Adipocyte (in vitro differentiated cells): ENCODE data around the gene PPP1R14C.

ENCODE experiments used
- DNase-seq: peaks from one replicate; pipeline ENCODE4 v3.0.0-alpha.2; 2015; ENCODE audit warnings: low read depth
- H3K27me3 ChIP-seq: replicated peaks from 2 replicates; pipeline ENCODE4 v1.7.0; 2013; ENCODE audit warnings: mild to moderate bottlenecking, low read length, moderate library complexity; ENCODE audit not compliant: control insufficient read depth, insufficient read depth
- H3K36me3 ChIP-seq: 2 replicates; pipeline ENCODE4 v1.7.0; 2013; ENCODE audit warnings: low read length, mild to moderate bottlenecking, moderate library complexity; ENCODE audit not compliant: control insufficient read depth, insufficient read depth, severe bottlenecking
- H3K4me1 ChIP-seq: 2 replicates; pipeline ENCODE4 v1.7.0; 2013; ENCODE audit warnings: mild to moderate bottlenecking, low read length, moderate library complexity; ENCODE audit not compliant: control insufficient read depth, insufficient read depth
- H3K4me3 ChIP-seq: 2 replicates; pipeline ENCODE4 v1.7.0; 2013; ENCODE audit warnings: mild to moderate bottlenecking, low read length, moderate library complexity
- H3K9ac ChIP-seq: 2 replicates; pipeline ENCODE4 v1.7.0; 2013; ENCODE audit warnings: mild to moderate bottlenecking, low read length, moderate library complexity
- H3K9me3 ChIP-seq: 2 replicates; pipeline ENCODE4 v1.7.0; 2013; ENCODE audit warnings: mild to moderate bottlenecking, low read length, moderate library complexity; ENCODE audit not compliant: control insufficient read depth

PPP1R14C gene

GRCh38 chr6:150142670-150143515, at the start of gene PPP1R14C:
TSS of gene PPP1R14C (plus strand) at chr6:150143044. CDS start at chr6:150143193, 149 bp downstream.
- H3K36me3 ChIP-seq: no peaks in the 10 kb centered on the region
- H3K4me3 ChIP-seq: peak within 1 kb of the TSS; percentile 76
- peak; percentile 74 for DNase-seq
- H3K9ac ChIP-seq: peak within 1 kb of the TSS; percentile 41
- H3K9me3 ChIP-seq: no peaks in the 10 kb centered on the region
- peaks cover 37% of the 10 kb centered on the region for H3K27me3 ChIP-seq
- H3K4me1 ChIP-seq: peaks cover 10% of the 10 kb centered on the region

GRCh38 chr6:150093397-150093796, 49.4 kb upstream of the PPP1R14C start:
- no peak for DNase-seq
- Histone ChIP-seq H3K9me3 (no peaks in the 10 kb centered on the region), H3K4me3 (no peak overlapping the region), H3K27me3 (peaks cover 70% of the 10 kb centered on the region), H3K4me1 (no peaks in the 10 kb centered on the region), H3K9ac (no peak overlapping the region), H3K36me3 (no peaks in the 10 kb centered on the region)

- H3K4me1 ChIP-seq: no peaks in the 10 kb centered on the region
- peaks cover 5% of the 10 kb centered on the region for H3K9me3 ChIP-seq
- no peak overlapping the region for H3K9ac ChIP-seq
- no peak for DNase-seq
- H3K27me3 ChIP-seq: peaks cover 54% of the 10 kb centered on the region
- H3K36me3 ChIP-seq: no peaks in the 10 kb centered on the region
- no peak overlapping the region for H3K4me3 ChIP-seq
These were observed 44.7 kb upstream of the PPP1R14C start for GRCh38 chr6:150098155-150098554.

- Histone ChIP-seq H3K4me1 (no peaks in the 10 kb centered on the region), H3K27me3 (peaks cover 44% of the 10 kb centered on the region), H3K4me3 (no peak overlapping the region), H3K9ac (no peak overlapping the region), H3K9me3 (peaks cover 5% of the 10 kb centered on the region), H3K36me3 (no peaks in the 10 kb centered on the region)
- DNase-seq: no peak
These were observed 43.3 kb upstream of the PPP1R14C start for GRCh38 chr6:150099546-150099945.

GRCh38 chr6:150099953-150100352, 42.9 kb upstream of the PPP1R14C start:
- Histone ChIP-seq H3K9me3 (peaks cover 5% of the 10 kb centered on the region), H3K9ac (no peak overlapping the region), H3K27me3 (peaks cover 40% of the 10 kb centered on the region), H3K4me3 (no peak overlapping the region), H3K4me1 (no peaks in the 10 kb centered on the region), H3K36me3 (no peaks in the 10 kb centered on the region)
- DNase-seq: no peak

- DNase-seq: no peak
- Histone ChIP-seq H3K27me3 (peaks cover 34% of the 10 kb centered on the region), H3K4me3 (no peak overlapping the region), H3K9me3 (peaks cover 5% of the 10 kb centered on the region), H3K9ac (no peak overlapping the region), H3K4me1 (no peaks in the 10 kb centered on the region), H3K36me3 (no peaks in the 10 kb centered on the region)
These were observed 42.1 kb upstream of the PPP1R14C start for GRCh38 chr6:150100745-150101144.

GRCh38 chr6:150102750-150103270, 40.0 kb upstream of the PPP1R14C start:
- peaks cover 21% of the 10 kb centered on the region for H3K27me3 ChIP-seq
- H3K4me1 ChIP-seq: no peaks in the 10 kb centered on the region
- H3K9me3 ChIP-seq: peaks cover 8% of the 10 kb centered on the region
- no peak overlapping the region for H3K9ac ChIP-seq
- no peak overlapping the region for H3K4me3 ChIP-seq
- DNase-seq: no peak
- no peaks in the 10 kb centered on the region for H3K36me3 ChIP-seq

- H3K27me3 ChIP-seq: peaks cover 36% of the 10 kb centered on the region
- H3K4me1 ChIP-seq: no peaks in the 10 kb centered on the region
- DNase-seq: no peak
- H3K4me3 ChIP-seq: no peak overlapping the region
- H3K36me3 ChIP-seq: no peaks in the 10 kb centered on the region
- no peak overlapping the region for H3K9ac ChIP-seq
- no peaks in the 10 kb centered on the region for H3K9me3 ChIP-seq
These were observed 30.6 kb upstream of the PPP1R14C start for GRCh38 chr6:150112233-150112632.

- H3K9me3 ChIP-seq: no peaks in the 10 kb centered on the region
- no peaks in the 10 kb centered on the region for H3K36me3 ChIP-seq
- peaks cover 5% of the 10 kb centered on the region for H3K4me1 ChIP-seq
- no peak overlapping the region for H3K9ac ChIP-seq
- DNase-seq: no peak
- peaks cover 27% of the 10 kb centered on the region for H3K27me3 ChIP-seq
- H3K4me3 ChIP-seq: no peak overlapping the region
These were observed 27.1 kb upstream of the PPP1R14C start for GRCh38 chr6:150115769-150116168.

GRCh38 chr6:150116200-150116800, 26.5 kb upstream of the PPP1R14C start:
- H3K9ac ChIP-seq: no peak overlapping the region
- no peaks in the 10 kb centered on the region for H3K36me3 ChIP-seq
- H3K4me1 ChIP-seq: peaks cover 5% of the 10 kb centered on the region
- no peak for DNase-seq
- H3K4me3 ChIP-seq: no peak overlapping the region
- no peaks in the 10 kb centered on the region for H3K9me3 ChIP-seq
- H3K27me3 ChIP-seq: peaks cover 23% of the 10 kb centered on the region

GRCh38 chr6:150118203-150118602, 24.6 kb upstream of the PPP1R14C start:
- no peak for DNase-seq
- Histone ChIP-seq H3K36me3 (no peaks in the 10 kb centered on the region), H3K9ac (no peak overlapping the region), H3K4me1 (peaks cover 5% of the 10 kb centered on the region), H3K27me3 (peaks cover 20% of the 10 kb centered on the region), H3K4me3 (no peak overlapping the region), H3K9me3 (no peaks in the 10 kb centered on the region)
